ENCODE data around the gene RDM1. TPM values are rescaled to one million over a fixed set of nuclear protein-coding genes. Genes with fewer than 3 reads are reported as not detected.

Gene RDM1
- total RNA-seq, 1 experiment from 2014 or later = 11.7 TPM

- Histone ChIP-seq H3K9me3 (ENCODE audit: control insufficient read depth in 1 of 2, insufficient read depth in 1 of 2, low read depth in 1 of 2, low read length in 2 of 2) (no peaks in the 10 kb centered on the region), H3K4me3 (replicated peaks in 1 of 2; ENCODE audit: low read depth in 1 of 2, low read length in 2 of 2) (no peak overlapping the region), H3K27me3 (ENCODE audit: insufficient read depth, low read length) (no peaks in the 10 kb centered on the region), H3K9ac (ENCODE audit: low read length) (no peak overlapping the region), H3K4me1 (ENCODE audit: control insufficient read depth in 1 of 2, insufficient read depth in 2 of 2, low read length in 2 of 2) (peaks cover 9 to 28% of the 10 kb centered on the region in 2 experiments), H2AFZ (ENCODE audit: low read depth, low read length, poor library complexity, severe bottlenecking) (no peak overlapping the region), H3K4me2 (ENCODE audit: low read length) (no peak overlapping the region), H3K27ac (ENCODE audit: low read depth, low read length) (no peak overlapping the region), H4K20me1 (ENCODE audit: insufficient read depth) (no peaks in the 10 kb centered on the region), H3K9me2 (ENCODE audit: insufficient read depth) (no peaks in the 10 kb centered on the region), H3K36me3 (ENCODE audit: control insufficient read depth in 1 of 2, insufficient read depth in 2 of 2, low read length in 2 of 2) (no peaks in the 10 kb centered on the region), H3K79me2 (ENCODE audit: insufficient read depth, low read length) (no peaks in the 10 kb centered on the region)
- ATAC-seq = no peak
- no peak for DNase-seq (ENCODE audit: low read depth, low spot score)
- CTCF ChIA-PET = no interaction called here
- intact Hi-C loops (cut with micrococcal nuclease) = no loop called here
- BruUV-seq (replicated peaks) = no TSS peak
- RAD21 ChIA-PET (ENCODE audit: low non-redundant PET in 1 of 2, low total read pairs in 2 of 2, uncharacterized antibody in 2 of 2, unreplicated experiment in 2 of 2) = no interaction called here
- POLR2A ChIA-PET = no interaction called here
- TF ChIP-seq JUND (IDR thresholded peaks at IDR 0.05) (no peak), EGR1 (IDR thresholded peaks at IDR 0.05; ENCODE audit: low read depth) (no peak), REST (IDR thresholded peaks at IDR 0.05; ENCODE audit: low read depth) (no peak), EZH2 (IDR thresholded peaks at IDR 0.05) (no peak), CTCF (IDR thresholded peaks at IDR 0.05 in 2 of 3, conservative IDR thresholded peaks at IDR 0.05 in 1 of 3; ENCODE audit: borderline replicate concordance in 1 of 3, insufficient read depth in 1 of 3, low read depth in 2 of 3, low read length in 2 of 3) (no peak), TCF7L2 (IDR thresholded peaks at IDR 0.05; ENCODE audit: borderline replicate concordance, extremely low read depth, insufficient read depth, insufficient read length) (no peak), MAX (IDR thresholded peaks at IDR 0.05) (no peak), SIN3A (IDR thresholded peaks at IDR 0.05; ENCODE audit: low read depth) (no peak), SRF (IDR thresholded peaks at IDR 0.05; ENCODE audit: low read depth) (no peak), CBX3 (IDR thresholded peaks at IDR 0.05; ENCODE audit: low read depth) (no peak), FOSL1 (IDR thresholded peaks at IDR 0.05; ENCODE audit: low read depth) (no peak), ATF3 (IDR thresholded peaks at IDR 0.05) (no peak), YY1 (IDR thresholded peaks at IDR 0.05; ENCODE audit: extremely low read depth, insufficient replicate concordance, low read depth, low read length) (no peak)
Observed at GRCh38 chr17:35932586-35932985, 2.0 kb upstream of the RDM1 start.
